ENCODE measurements around the gene ZNF416.

ZNF416 gene

DNA sequence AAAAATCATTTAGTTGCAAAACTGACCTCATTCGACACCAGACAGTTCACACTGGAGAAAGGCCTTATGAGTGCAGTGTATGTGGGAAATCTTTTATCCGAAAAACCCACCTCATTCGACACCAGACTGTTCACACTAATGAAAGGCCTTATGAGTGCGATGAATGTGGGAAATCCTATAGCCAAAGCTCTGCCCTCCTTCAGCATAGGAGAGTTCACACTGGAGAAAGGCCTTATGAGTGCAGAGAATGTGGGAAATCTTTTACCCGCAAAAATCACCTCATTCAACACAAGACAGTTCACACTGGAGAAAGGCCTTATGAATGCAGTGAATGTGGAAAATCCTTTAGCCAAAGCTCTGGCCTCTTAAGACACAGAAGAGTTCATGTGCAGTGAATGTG lies 28.2 kb upstream of the ZNF416 start:
- H3K27ac ChIP-seq, result no peak overlapping the region
- TF ChIP-seq ZFX (IDR thresholded peaks at IDR 0.05), result no peak
- TF ChIP-seq, protein P1, sequence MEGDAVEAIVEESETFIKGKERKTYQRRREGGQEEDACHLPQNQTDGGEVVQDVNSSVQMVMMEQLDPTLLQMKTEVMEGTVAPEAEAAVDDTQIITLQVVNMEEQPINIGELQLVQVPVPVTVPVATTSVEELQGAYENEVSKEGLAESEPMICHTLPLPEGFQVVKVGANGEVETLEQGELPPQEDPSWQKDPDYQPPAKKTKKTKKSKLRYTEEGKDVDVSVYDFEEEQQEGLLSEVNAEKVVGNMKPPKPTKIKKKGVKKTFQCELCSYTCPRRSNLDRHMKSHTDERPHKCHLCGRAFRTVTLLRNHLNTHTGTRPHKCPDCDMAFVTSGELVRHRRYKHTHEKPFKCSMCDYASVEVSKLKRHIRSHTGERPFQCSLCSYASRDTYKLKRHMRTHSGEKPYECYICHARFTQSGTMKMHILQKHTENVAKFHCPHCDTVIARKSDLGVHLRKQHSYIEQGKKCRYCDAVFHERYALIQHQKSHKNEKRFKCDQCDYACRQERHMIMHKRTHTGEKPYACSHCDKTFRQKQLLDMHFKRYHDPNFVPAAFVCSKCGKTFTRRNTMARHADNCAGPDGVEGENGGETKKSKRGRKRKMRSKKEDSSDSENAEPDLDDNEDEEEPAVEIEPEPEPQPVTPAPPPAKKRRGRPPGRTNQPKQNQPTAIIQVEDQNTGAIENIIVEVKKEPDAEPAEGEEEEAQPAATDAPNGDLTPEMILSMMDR (conservative IDR thresholded peaks at IDR 0.05), result no peak

DNA sequence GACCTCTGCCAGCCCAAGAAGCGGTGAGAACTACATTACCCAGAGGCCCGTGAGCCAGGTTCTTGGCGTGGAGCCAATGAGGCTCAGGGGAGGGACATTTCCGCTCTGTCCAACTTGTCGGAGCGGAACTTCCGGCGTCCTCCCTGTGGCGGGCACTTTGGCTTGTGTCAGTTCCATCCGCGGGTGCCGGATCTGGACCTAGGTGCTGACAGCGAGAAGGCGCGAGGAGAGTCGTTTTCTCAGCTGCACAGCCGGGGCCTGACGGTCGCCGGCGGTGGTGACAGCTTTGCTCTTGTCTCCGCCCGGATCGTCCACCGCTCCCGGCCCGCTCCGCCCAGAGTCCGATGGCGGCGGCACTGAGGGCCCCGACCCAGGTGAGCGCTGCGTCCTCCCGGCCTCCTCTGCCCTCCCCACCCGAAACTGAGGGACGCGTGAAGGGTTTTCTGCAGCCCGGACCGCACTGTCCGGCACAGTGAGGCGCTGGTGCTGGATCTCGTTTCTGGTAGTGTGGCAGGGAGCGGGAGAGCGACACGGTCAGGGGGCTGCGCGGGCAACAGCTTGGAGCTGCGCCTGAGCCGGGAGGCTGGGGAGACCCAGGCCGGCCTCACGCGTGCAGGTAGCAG lies 21.2 kb upstream of the ZNF416 start, which contains the start of gene ZNF530:
Gene ZNF530 (plus strand): TSS at position 125 of the 623 bp plus-strand sequence. CDS start 4,461 bp downstream, outside the sequence.
- peak within 1 kb of the TSS; percentile 73 for H3K27ac ChIP-seq
- TF ChIP-seq, protein P1 (conservative IDR thresholded peaks at IDR 0.05), result no peak
- TF ChIP-seq ZFX (IDR thresholded peaks at IDR 0.05), result peak; percentile 67

- H3K27ac ChIP-seq, result peak overlapping the region; percentile 73
- TF ChIP-seq, protein P1 (conservative IDR thresholded peaks at IDR 0.05), result no peak
- no peak for TF ChIP-seq ZFX (IDR thresholded peaks at IDR 0.05)
Observed at GRCh38 chr19:57599377-57599760, 20.7 kb upstream of the ZNF416 start.

GRCh38 chr19:57587529-57587928 lies 8.8 kb upstream of the ZNF416 start:
- H3K27ac ChIP-seq, result no peak overlapping the region
- TF ChIP-seq ZFX (IDR thresholded peaks at IDR 0.05), result no peak
- TF ChIP-seq, protein P1 (conservative IDR thresholded peaks at IDR 0.05), result no peak

GRCh38 chr19:57583521-57584416 lies 5.1 kb upstream of the ZNF416 start, which contains the start of gene ZIK1:
TSS of gene ZIK1 (plus strand) at chr19:57584145. CDS start at chr19:57584357, 212 bp downstream.
- no peak within 1 kb of the TSS for H3K27ac ChIP-seq
- TF ChIP-seq, protein P1 (conservative IDR thresholded peaks at IDR 0.05), result no peak
- TF ChIP-seq ZFX (IDR thresholded peaks at IDR 0.05), result no peak

DNA sequence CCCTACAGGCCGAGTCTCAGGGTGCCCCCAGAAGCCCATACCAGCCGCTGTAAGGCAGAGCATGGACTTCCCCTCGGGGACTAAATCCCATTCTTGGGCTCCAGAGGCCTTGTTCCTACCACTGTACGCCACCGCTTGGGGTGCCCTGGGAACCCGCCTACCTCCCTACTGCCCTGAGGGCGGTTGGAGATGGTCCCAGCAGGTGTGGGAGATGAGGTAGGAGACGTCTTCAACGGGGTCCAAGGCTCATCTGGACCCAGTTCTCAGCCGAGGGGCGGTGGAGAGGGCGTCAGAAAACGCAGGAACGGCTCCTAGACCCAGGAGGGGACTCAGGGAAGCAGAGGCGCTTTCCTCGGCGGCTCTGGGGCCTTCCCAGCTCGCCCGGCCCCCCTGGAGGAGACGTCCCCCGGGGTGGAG lies 4.4 kb upstream of the ZNF416 start:
- TF ChIP-seq, protein P1 (conservative IDR thresholded peaks at IDR 0.05), result no peak
- TF ChIP-seq ZFX (IDR thresholded peaks at IDR 0.05), result no peak
- no peak overlapping the region for H3K27ac ChIP-seq

DNA sequence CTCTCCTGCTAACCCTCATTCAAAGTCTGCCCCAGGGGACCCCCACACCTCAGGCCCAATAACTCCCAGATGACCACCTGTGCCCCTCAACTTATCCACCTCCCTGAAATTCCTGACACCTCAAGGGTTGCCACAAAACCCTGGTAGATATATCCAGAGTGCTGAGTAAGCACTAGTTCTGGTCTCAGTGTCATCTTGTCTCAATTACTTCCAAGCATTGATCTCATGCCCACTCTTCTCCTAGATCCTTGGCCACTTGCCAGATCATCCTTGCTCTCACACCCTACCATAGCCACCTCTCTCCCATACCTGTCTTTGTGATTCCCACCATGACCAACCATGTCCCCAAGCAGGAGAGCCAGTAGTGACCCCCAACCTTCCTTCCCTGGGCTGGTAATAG lies 2.0 kb downstream of the ZNF416 start:
- H3K27ac ChIP-seq, result no peak overlapping the region
- TF ChIP-seq, protein P1 (conservative IDR thresholded peaks at IDR 0.05), result no peak
- no peak for TF ChIP-seq ZFX (IDR thresholded peaks at IDR 0.05)
